HG03575 (cell line): ENCODE data around the gene NPAS4.
"Not testable (repeated sequence)": the region's sequence is repeated elsewhere in the genome, so short reads cannot be mapped to it uniquely, and the experiment has no call there.

ENCODE experiments used
- ATAC-seq: cut with Tn5 transposase; IDR thresholded peaks from one replicate; pipeline ENCODE4 v1.9.1; 2021; ENCODE audit not compliant: unreplicated experiment, insufficient number of reproducible peaks, low FRiP score; ENCODE audit errors: extremely low read depth

The NPAS4 gene

DNA sequence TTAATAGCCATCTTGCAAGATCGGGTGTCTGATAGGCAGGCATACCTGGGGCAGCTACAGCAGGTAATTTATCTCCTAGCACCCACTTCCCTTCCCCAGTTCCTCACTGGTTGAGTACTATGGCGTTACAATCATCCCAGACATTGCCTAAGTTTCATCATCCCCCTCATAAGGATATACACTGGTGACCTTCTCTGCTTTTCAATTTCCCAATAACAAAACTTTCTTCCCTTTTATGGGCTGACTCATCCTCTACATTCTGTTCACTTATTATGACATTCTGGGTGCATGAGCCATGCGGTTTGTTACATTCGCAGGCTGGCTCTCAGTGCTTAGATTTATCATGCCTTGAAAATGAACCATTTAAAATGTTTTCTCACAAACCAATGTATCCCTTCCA, 22.8 kb downstream of the NPAS4 start:
- no peak for ATAC-seq

DNA sequence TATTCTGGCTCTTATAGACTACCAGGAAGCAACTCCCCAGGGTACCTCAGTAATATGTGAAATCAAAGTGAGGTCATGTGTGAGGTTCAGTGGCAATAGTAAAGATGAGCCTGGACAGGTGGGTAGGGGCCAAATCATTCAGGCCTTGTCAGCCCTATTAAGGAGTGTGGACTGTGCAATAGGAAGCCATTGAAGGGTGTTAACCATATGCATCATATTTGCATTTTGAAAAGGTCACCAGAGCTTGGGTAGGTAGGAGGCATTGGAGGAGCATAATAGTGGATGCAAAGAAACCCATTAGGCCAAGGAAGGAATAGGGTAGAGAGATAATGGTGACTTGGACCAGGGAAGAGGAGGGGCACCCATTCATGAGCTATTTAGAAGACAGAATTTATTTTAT, 26.2 kb downstream of the NPAS4 start:
- no peak for ATAC-seq

DNA sequence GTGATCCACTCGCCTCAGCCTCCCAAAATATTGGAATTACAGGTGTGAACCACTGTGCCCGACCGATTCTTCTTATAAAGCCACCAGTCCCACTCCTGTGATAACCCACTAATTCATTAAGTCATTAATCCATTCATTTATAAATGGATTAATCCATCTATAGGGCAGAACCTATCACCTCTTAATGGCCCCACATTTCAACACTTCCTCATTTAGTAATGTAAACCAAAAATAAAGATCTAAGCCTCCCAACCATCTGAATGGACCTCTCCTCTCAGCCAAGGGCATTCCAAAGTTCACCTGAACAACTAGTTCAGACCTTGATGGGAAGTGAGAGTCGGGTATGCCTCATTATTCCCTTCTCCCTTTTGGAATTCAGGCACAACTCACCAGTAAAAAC, 27.7 kb downstream of the NPAS4 start:
- ATAC-seq = no peak

DNA sequence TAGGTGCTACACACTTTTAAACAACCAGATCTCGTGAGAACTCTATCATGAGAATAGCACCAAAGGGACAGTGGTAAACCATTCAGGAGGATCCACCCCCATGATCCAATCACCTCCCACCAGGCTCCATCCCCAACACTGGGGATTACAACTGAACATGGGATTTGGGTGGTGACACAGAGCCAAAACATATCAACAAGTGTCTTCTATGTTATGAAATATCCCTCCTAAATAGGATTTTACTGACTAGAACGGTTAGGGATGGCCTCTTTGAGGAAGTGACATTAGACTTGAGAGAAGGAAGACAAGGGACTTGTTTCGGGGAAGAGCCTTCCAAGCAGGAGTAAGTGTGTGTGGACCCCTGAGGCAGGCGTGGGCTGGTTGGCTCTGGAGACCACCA, 29.7 kb downstream of the NPAS4 start:
- no peak for ATAC-seq

DNA sequence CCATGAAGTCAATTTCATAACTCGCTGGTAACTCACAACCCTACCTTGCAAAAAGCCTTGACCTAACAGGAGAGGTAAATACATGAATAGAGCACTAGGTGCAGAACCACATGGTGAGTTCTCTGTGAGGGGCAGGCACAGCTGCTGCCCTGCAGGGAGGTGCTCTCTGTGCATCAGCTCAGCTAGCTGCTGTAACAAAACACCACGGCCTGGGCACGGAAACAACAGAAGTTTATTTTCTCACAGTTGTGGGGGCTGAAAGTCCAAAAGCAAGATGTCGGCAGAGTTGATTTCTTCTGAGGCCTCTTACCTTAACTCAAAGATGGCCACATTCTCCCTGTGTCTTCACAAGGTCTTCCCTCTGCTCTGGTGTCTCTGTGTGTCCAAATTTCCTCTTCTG, 30.8 kb downstream of the NPAS4 start:
- no peak for ATAC-seq

DNA sequence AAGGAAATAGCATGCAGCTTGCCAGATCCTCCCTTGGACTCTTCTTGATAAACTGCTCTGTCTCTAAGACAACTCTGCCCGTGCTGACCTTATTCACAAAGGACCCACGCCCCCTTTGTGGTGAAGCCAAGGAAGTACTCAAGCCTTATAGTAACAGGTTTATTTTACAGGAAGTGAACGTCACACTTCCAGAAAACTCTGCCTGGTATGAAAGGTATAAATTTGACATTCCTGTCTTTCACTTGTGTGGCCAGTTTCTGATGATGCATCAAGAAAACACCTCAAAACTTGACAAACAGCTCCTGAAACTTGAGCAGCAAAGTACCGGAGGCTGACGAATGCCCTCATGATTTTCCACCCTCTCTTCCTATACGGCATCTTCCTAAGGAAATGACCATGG, 33.4 kb downstream of the NPAS4 start:
- no peak for ATAC-seq

DNA sequence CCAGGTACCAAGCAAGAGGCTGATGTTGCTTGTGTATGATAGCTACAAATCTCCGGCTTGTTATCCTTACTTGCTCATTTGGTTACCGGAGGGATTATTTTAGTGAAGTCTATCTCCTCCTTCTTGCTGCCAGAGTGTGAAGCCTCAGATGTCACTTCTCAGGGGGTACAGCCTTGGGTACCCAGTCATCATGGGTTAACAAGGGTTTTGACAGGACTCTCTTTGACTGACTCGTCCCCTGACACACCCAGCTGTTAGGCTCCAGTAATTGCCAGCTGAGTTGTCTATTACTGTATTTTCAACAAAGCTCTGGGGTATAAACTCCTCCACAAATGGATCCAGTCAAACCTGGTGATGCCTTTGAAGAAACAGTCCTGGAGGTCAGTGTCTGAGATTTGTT, 34.0 kb downstream of the NPAS4 start:
- ATAC-seq = no peak

DNA sequence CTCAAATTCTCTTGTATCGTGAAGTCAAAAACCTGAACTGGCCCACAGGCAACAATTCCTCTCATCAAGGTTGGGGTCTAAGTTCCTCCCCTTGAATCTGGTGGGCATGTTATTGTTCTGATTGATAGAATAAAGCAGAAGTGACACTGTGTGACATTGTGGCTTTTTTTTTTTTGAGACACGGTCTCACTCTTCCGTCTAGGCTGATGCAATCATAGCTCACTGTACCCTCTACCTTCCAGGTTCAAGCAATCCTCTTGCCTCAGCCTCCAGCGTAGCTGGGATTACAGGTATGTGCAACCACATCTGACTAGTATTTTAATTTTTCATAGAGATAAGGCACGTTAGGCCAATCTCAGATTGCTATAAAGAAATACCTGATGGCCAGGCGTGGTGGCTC, 37.0 kb downstream of the NPAS4 start:
- no peak for ATAC-seq

DNA sequence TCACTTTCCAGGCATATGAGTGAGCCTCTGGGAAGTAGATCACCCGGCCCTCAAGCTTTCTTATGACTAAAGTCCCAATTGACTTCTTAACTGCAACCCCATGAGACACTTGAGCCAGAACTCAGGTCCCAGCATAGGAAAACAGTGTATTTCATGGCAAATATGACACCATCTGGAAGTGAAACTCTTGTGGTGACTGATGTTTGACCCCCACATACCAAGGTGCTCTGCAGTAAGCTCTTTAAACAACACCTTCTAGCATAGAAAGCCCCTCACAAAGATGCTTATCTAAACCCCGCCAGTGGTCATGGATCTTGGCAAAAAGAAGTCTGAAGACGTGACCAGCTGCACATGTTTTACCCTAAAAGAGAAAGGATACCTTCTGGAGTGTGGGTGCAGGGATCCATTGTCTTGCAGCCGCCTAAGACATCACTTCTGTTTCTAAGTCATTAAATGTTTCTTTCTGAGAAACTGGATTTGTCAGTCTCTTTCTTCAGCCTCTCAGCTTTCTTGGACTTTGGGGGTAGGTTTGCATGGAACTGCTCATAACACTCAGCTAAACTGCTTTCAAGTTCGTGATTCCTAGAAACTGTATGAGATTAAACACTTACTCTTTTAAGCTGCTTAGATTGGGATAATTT, 38.4 kb downstream of the NPAS4 start:
- ATAC-seq = no peak

DNA sequence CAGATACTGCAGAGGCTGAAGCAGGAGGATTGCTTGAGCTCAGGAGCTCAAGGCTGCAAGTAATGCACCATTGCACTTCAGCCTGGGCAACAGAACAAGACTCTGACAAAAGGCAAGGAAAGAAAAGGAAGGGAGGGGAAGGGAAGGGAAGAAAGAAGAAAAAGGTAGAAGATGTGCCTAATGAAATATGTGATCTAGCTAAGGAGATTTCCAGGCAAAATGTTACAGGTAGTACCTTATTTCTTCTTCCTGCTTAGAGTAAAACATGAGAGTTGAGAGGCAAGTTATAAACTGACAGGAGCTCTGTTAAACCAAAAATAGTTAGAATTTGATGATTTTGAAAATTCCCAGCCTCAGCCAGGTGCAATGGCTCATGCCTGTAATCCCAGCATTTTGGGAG, 41.2 kb downstream of the NPAS4 start:
- ATAC-seq = no peak

DNA sequence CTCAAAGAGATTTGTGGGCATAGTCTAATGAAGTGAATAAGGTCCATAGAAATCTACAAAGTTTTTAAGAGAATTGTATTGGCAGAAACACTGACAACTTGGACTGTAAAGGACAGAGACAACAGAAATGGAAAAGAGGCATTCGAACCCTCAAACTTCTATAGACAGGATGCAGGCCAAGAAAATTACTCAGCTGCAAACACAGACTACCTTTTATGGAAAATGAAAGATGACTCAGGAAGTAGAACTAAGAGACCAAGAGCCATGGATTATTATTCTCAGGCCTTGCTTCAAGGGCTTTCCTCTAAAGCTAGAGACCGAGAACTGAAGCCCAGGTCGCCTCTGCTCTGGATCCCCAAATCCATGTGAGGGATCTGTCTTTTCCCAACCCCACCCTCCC, 42.1 kb downstream of the NPAS4 start:
- no peak for ATAC-seq

DNA sequence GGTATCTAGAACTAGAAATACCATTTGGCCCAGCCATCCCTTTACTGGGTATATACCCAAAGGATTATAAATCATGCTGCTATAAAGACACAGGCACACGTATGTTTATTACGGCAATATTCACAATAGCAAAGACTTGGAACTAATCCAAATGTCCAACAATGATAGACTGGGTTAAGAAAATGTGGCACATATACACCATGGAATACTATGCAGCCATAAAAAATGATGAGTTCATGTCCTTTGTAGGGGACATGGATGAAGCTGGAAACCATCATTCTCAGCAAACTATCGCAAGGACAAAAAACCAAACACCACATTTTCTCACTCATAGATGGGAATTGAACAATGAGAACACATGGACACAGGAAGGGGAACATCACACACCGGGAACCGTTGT, 43.3 kb downstream of the NPAS4 start:
- ATAC-seq = not testable (repeated sequence)

DNA sequence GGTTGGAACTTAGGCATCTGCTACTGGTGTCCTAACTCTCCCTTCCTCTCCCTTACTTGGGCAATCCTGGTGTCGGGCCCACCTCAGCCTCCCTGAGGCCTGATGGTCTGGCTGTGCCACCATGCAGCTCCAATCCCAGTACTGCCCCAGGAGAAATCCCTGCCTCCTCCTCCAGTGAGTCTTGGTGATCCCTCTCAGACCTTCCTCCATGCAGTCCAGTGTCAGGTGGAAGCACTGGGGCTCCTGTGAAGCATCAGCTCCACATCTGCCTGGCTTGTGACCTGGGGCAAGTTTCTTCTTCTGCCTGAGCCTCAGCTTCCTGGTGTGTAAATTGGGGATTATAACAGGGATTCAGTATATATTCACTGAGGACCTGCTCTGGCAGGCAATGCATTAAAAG, 44.1 kb downstream of the NPAS4 start:
- ATAC-seq = no peak

DNA sequence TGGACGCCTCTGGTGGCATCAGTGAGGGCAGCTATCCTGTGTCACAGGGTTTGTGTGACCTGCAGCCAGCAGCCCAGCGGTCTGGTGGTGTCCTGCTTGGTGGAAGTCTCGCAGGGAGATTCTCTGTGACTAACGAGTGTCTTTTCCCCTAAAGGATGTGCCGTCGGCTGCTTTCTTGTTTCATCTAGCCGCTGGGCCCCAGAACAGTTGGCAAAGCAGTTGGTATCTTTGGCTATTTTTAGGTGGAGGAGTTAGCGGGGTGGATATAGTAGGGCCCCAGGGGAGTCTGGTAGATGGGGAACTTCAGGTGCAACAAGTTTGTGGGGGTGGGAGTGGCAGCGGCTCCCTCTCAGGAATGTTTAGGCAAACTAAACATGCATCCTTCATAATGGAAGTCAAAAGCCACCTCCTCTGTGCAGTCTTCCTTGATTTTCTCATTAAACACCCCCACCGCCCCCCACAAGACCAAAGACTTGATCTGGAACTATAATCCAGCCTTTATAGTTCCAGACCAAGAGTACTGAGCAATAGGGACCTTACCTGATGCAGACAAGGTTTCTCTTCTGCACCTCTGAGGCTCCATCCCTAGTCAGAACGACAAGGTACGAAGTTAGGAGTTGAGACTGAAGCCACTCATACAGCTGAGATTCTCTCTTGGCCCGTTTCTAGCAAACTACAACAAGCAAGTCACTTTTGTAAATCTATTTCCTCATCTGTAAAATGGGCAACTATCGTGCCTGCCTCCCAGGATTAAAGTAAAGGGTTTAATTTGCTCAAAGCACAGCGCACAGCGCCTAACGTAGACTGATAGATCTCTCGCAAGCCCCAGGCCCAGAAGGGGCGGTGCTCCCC, 44.8 kb downstream of the NPAS4 start:
- no peak for ATAC-seq

DNA sequence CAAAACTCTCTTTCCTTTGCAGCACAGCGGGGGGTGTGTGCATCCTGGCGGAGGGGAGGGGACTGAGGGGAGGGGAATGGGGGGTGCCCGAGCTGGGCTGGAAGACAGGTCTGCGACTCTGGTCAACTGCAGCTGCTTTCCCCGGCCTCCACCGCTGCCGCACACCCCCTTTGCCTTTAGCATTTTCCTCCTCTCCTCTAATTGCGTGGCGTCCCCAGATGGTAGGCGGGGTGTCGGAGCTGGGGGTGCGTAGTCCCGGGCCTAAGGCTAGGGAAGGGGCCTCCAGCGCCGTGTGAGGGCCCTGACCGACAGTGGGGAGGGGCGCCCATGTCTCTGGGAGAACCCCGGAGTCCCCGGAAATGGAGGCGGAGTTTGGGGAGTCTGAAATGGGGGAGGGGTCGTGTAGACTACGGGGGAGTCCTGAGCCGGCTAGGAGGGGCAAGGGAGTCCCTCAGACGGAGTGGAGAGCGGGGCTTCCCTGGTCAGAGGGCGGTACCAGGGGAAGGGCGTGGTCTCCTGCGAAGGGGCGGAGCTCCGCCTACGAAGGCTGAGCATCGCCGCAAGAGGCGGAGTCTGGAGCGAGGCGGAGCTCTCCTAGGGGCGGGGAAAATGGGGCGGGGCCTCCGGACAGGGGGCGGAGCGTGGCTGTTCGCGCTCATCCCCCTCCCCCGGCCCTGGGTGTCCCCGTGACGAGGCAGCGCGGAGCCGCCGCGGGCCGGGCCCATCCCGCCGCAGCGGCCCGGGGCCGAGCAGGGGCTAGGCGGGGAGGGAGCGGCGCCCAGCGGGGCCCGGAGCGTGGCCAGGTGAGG, 45.6 kb downstream of the NPAS4 start, which contains the start of gene PELI3:
Gene PELI3 (plus strand): TSS at position 681 of the 809 bp plus-strand sequence. CDS start 1,224 bp downstream, outside the sequence.
- no peak for ATAC-seq

DNA sequence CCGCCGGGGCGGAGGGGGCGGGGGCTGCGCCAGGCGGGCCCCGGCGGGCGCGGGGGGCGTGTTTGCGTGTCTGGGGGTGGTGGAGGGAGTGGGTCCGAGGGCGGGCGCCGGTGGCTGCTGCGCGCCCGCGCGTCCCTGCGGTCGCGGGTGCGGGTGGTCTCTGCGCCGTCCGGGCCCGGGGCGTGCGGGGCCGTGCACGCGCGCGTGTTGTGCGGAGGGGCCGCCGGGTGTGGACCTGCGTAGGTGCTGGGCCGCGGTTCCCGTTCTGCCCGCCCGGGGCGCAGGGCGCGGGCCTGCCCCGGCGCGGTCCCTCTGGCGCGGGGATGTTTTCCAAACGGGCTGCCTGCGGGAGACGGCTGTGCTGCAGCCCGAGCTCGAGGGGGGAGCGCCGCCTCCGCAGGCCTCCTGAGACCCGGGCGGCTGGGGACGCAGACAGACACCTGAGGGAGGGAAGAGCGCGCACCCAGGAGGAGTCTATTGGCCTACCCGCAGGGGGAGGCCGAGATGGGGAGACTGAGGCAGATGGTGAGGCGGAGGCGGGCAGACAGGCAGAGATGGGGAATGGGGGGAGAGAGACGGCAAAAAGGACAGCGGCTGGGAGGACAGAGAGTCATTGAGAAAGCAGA, 46.3 kb downstream of the NPAS4 start:
- ATAC-seq = no peak

DNA sequence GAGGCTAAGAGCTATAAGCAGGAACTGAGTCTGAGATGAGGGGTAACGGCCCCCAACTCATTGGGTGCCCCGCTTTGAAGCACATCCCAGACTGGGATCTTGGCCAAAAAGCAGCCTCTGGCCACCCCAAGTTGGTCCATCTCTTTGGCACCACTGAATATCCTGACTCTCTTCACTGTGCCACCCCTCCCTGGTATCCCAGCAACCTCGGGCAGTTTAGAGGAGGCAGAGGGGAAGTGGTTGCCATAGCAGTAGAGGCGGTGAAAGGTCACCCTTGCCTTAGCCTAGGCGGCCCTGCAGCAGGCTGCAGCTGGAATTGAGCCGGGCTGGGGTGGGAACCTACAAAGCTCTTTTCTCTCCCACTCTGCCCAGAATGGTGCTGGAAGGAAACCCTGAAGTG, 46.9 kb downstream of the NPAS4 start:
- no peak for ATAC-seq

DNA sequence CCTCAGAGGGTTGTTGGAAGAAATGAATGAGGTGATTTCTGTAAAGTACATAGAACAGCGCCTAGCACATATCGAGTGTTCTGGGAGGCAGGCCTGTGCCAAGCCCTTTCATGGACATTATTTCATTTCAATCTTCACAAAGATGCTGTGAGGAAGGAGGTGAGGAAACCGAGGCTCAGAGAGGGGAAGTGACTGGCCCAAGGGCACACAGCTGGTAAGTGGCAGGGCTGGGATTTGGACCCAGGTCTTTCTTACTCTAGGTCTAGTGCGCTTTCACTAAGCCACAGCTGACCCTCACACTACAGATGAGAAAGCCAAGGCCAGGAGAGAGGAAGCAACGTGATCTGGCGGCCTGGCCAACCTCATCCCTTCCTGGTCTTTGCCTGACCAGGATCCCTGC, 47.9 kb downstream of the NPAS4 start:
- no peak for ATAC-seq

DNA sequence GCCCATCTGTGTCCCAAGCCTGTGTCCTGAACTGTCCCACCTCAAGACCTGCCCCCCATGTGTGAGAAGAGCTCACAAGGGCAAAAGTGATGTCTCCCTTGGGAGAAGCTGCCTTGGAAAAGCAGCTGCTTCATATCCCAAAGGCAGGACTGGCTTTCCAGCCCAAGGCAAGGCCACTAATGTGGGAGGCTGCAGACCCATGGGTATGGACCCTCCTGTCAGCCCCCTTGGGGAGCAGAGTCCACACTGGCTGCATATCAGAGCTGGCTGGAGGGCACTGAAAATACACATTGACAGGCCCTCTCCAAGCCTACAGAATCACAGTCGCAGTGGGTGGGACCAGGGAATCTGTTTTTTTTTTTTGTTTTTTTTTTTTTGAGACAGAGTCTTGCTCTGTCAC, 48.6 kb downstream of the NPAS4 start:
- no peak for ATAC-seq
